Posterior vena cava (tissue), 2 donors: ENCODE measurements around the gene STRAP. TPM values are rescaled to one million over a fixed set of nuclear protein-coding genes. Genes with fewer than 3 reads are reported as not detected.
A peak's percentile ranks its signal among the peaks of the same experiment; 100 is the strongest.
"Not testable (repeated sequence)": the region's sequence is repeated elsewhere in the genome, so short reads cannot be mapped to it uniquely, and the experiment has no call there.

ENCODE experiments used
- DNase-seq: peaks from one replicate; pipeline ENCODE4 v3.0.0-alpha.2; 2020; ENCODE audit warnings: low spot score
- intact Hi-C, 2 donors: fragments of 100-400 bp; cut with DNase I; formaldehyde crosslinking; loops; one replicate each; pipeline versions ENCODE4 v1.14.1 to v1.14.2; 2022 to 2023
- total RNA-seq, 2 donors: library from RNA; stranded (reverse); fragmentation: NEBNext Ultra II Directional; extraction: Animal tissue kit (Norgen Biotek cat#: 25700); gene quantifications; one replicate each; pipeline ENCODE4 v1.2.1, GENCODE V29; 2021
- donor health status: DM: yes; HTN: yes; CAD: no.
- donor health status: DM: yes; HTN: yes; CAD: no.

The STRAP gene
- total RNA-seq, 2 donors from 2014 or later: 91.6 to 129 TPM

DNA sequence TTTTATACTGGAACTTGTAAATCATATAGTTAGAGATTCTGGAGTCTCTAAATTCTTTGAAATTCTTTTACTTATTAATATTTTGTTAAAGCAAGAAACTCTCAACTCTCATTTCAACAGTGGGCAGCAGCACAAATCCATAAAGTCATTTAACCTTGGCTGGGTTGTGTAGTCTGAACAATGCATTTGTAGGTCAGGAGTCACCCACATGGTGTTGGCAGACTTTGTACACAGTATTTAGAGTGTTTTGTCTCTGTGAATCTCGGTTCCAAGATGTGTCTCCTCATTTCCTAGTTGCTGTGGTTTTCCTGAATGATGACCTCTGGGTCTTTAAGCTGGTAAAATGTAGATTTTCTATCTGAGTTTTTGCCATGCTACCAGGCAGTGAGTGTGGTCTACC lies 20.8 kb upstream of the STRAP start:
- intact Hi-C loops: no loop called here

GRCh38 chr12:15862840-15863239 lies 19.3 kb upstream of the STRAP start:
- intact Hi-C loops: no loop called here
- DNase-seq: no peak

More for the DNA sequence above, 20.8 kb upstream of the STRAP start:
- no peak for DNase-seq

- no peak for DNase-seq
- intact Hi-C loops: no loop called here
These were observed 18.8 kb upstream of the STRAP start for GRCh38 chr12:15863372-15863771.

GRCh38 chr12:15863984-15864383 lies 18.2 kb upstream of the STRAP start:
- intact Hi-C loops: no loop called here

DNA sequence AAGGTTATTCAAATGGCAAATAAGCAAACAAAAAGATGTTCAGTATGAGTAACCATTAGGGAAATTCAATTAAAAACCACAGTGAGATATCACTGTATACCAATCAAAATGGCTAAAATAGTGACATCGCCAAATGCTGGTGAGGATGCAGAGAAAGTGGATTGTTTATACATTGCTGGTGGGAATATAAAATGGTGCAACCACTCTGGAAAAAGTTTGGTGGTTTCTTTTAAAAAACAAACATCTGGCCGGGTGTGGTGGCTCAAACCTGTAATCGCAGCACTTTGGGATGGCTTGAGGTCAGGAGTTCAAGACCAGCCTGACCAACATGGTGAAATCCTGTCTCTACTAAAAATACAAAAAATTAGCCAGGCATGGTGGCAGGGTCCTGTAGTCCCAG lies 14.0 kb upstream of the STRAP start:
- no peak for DNase-seq
- intact Hi-C loops: no loop called here

More at GRCh38 chr12:15863984-15864383, 18.2 kb upstream of the STRAP start:
- no peak for DNase-seq

GRCh38 chr12:15873556-15873955 lies 8.6 kb upstream of the STRAP start:
- intact Hi-C loops: no loop called here

DNA sequence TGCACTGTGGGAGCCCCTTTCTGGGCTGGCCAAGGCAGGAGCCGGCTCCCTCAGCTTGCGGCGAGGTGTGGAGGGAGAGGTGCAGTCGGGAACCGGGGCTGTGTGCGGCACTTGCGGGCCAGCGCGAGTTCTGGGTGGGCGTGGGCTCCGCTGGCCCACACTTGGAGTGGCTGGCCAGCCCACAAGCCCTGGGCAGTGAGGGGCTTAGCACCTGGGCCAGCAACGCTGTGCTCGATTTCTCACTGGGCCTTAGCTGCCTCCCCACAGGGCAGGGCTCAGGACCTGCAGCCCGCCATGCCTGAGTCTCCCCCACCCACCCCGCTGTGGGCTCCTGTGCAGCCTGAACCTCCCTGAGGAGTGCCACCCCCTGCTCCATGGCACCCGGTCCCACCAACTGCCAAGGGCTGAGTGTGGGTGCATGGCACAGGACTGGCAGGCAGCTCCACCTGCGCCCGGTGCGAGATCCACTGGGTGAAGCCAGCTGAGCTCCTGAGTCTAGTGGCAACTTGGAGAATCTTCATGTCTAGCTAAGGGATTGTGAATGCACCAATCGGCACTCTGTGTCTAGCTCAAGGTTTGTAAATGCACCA lies 7.5 kb upstream of the STRAP start:
- DNase-seq: peak; percentile 76
- intact Hi-C loops: not testable (repeated sequence)

More at GRCh38 chr12:15873556-15873955, 8.6 kb upstream of the STRAP start:
- no peak for DNase-seq

DNA sequence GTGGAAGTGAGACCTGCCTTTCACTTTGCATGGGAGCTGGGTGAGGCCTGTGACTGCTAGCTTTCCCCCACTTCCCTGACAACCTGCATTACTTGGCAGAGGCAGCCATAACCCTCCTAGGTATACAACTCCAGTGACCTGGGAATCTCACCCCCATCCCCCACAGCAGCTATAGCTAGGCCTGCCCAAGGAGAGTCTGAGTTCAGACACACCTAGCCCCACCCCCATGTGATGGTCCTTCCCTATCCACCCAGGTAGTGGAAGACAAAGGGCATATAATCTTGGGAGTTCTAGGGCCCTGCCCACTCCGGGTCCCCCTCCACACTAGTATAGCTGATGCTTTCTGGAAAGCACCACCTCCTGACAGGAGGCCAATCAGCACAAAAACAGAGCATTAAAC lies 6.3 kb upstream of the STRAP start:
- intact Hi-C loops: no loop called here
- DNase-seq: no peak

- no peak for DNase-seq
- intact Hi-C loops: no loop called here
These were observed 2.8 kb upstream of the STRAP start for GRCh38 chr12:15879413-15879812.

DNA sequence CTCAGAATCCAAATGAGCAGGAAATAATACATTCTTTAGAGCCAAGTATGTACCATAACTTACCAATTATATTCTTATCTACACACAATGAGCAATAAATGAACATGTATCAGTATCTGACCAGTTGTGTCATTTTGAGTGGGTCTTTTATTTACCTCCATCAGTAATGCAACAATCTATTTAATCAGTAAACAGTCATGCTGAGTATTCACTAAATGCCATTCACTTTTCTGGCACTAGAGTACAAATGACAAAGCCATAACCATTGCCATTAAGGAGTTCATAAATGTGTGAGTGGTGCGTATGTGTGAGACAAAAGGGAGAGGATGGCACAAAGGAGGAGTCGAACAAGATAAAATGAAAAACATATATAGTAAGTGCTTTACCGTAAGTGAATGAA lies 1.5 kb upstream of the STRAP start:
- intact Hi-C loops: no loop called here
- DNase-seq: no peak

DNA sequence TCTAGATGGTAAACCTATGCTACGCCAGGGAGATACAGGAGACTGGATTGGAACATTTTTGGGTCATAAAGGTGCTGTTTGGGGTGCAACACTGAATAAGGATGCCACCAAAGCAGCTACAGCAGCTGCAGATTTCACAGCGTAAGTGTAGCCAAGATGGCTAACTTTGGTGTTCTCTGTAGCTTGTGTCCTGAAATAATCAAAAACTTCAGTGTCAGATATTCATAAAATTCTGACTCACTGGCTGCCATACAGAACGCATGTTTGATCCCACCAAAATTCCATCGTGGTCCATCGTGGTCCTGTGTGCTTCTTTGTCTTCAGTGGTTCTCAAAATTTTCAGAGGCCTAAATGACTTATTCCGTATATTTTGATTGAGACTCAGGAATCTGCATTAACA lies 1.3 kb downstream of the STRAP start:
- intact Hi-C loops: no loop called here

DNA sequence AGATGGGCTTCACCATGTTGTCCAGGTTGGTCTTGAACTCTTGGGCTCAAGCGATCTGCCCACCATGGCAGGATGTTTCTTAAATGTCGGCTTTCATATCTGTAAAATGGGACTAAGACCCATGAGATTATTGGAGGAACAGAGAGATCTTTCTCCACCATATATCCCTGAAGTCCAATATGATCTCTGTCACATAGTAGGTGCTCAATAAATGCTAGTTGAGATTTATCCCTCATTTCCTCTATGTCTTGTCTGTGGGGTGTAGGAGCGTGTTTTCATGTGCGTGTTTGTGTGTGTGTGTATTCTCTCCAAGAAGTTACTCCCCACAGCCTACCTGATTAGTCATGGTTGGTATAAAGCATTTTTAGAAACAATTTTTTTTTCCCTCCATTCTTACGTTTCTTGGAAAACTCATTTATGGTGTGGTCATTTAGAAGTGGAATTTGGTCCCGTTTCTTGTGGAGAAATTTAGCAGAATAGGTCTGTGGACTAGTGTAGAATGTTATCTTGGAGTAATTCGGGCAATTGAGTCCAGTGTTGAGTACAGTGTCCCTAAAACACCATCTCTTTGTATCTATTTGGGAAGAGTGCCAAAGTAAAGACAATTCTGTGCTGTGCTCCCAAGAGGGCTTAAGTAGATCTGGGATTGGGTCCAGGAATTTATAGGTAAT lies 4.3 kb downstream of the STRAP start:
- intact Hi-C loops: no loop called here
- no peak for DNase-seq

More for the DNA sequence above, 1.3 kb downstream of the STRAP start:
- DNase-seq: no peak

GRCh38 chr12:15887043-15887817 lies 5.0 kb downstream of the STRAP start:
- intact Hi-C loops: no loop called here
- no peak for DNase-seq

- intact Hi-C loops: no loop called here
- DNase-seq: no peak
These were observed 10.6 kb downstream of the STRAP start for GRCh38 chr12:15892645-15893259.

DNA sequence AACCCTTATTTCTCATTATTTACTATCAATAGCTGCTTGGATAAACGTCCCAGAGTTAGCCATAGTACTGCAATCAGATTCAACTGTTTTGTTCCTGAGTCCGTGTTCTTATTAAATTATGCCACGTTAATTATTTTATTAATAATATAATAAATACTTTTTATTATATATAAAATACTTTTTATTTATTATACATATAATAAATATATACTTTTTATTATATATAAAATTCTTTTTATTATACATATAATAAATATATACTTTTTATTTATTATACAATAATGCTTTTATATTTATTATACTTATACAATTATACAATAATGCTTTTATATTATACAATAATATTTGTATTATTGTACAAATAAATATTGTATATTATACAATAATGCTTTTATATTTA lies 11.1 kb downstream of the STRAP start:
- no peak for DNase-seq
- intact Hi-C loops: no loop called here

GRCh38 chr12:15896867-15897266 lies 14.7 kb downstream of the STRAP start:
- intact Hi-C loops: no loop called here
- no peak for DNase-seq

GRCh38 chr12:15897433-15897832 lies 15.2 kb downstream of the STRAP start:
- DNase-seq: no peak
- intact Hi-C loops: no loop called here

DNA sequence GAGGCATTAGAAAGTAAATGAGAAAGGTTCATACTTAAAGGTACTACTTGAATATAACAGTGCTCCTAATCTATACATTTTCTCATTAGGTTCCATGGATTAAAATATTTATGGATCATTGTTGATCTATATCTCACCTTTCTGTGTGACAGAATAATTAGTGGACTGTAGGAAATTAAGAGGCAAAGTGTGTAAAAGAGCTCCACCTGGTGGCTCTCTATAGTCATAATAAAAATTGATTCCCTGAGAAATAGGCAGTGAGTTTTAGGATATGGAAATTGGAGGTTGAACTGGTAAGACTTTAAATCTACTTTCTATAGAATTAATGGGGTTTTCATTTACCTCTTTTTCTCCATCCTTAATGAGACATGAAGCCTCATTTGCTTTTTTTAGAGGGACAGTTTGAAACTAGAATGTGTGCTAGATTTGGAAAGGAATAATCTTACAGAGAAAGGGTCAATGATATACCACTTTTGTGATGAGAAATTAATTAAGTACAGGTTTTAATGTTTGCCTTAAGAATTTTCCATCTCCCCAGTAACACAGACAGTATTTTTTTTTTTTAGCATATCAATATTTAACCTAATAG lies 17.2 kb downstream of the STRAP start:
- DNase-seq: no peak
- intact Hi-C loops: no loop called here

DNA sequence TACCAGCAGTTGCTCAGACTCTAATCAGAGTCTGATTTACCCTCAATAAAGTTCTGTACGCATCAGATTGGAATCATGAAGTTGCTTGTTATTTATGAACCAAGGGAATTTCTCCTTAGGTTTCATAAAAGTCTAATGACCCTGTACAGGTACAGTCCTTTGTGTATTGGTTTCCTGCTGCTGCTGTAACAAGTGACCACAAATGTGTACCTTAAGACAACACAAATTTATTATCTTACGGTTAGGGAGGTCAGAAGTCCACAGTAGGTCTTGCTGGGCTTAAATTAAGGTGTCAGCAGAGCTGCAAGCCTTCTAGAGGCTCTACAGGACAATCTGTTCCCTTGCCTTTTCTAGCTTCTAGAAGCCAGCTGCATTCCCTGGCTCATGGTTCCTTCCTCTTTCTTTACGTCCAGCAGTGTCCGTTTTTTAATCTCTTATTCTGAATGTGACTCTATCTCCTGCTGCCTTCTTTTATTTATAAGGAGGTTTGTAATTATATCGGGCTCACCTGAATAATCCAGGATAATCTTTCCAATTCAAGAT lies 22.3 kb downstream of the STRAP start:
- DNase-seq: no peak
- intact Hi-C loops: no loop called here

- intact Hi-C loops: no loop called here
- no peak for DNase-seq
These were observed 28.3 kb downstream of the STRAP start for GRCh38 chr12:15910468-15910863.
